Activated naive CD8-positive, alpha-beta T cell (primary cell): ENCODE measurements around the gene MAGEE2.
"Not testable (repeated sequence)": the region's sequence is repeated elsewhere in the genome, so short reads cannot be mapped to it uniquely, and the experiment has no call there.

Experiments
- H3K27ac Mint-ChIP-seq: one replicate; pipeline ENCODE4 v1.8.0; 2021; ENCODE audit warnings: mixed read lengths
- H3K27me3 Mint-ChIP-seq: one replicate; pipeline ENCODE4 v1.8.0; 2021; ENCODE audit warnings: mixed read lengths
- H3K36me3 Mint-ChIP-seq: one replicate; pipeline ENCODE4 v1.8.0; 2021; ENCODE audit warnings: mixed read lengths
- H3K4me1 Mint-ChIP-seq: one replicate; pipeline ENCODE4 v1.8.0; 2021; ENCODE audit warnings: low read depth, mixed read lengths
- H3K4me3 Mint-ChIP-seq: one replicate; pipeline ENCODE4 v1.8.0; 2021; ENCODE audit warnings: mild to moderate bottlenecking, mixed read lengths
- H3K9me3 Mint-ChIP-seq: one replicate; pipeline ENCODE4 v1.8.0; 2021; ENCODE audit warnings: low read depth, mixed read lengths

MAGEE2 gene, protein sequence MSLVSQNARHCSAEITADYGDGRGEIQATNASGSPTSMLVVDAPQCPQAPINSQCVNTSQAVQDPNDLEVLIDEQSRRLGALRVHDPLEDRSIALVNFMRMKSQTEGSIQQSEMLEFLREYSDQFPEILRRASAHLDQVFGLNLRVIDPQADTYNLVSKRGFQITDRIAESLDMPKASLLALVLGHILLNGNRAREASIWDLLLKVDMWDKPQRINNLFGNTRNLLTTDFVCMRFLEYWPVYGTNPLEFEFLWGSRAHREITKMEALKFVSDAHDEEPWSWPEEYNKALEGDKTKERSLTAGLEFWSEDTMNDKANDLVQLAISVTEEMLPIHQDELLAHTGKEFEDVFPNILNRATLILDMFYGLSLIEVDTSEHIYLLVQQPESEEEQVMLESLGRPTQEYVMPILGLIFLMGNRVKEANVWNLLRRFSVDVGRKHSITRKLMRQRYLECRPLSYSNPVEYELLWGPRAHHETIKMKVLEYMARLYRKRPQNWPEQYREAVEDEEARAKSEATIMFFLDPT

DNA sequence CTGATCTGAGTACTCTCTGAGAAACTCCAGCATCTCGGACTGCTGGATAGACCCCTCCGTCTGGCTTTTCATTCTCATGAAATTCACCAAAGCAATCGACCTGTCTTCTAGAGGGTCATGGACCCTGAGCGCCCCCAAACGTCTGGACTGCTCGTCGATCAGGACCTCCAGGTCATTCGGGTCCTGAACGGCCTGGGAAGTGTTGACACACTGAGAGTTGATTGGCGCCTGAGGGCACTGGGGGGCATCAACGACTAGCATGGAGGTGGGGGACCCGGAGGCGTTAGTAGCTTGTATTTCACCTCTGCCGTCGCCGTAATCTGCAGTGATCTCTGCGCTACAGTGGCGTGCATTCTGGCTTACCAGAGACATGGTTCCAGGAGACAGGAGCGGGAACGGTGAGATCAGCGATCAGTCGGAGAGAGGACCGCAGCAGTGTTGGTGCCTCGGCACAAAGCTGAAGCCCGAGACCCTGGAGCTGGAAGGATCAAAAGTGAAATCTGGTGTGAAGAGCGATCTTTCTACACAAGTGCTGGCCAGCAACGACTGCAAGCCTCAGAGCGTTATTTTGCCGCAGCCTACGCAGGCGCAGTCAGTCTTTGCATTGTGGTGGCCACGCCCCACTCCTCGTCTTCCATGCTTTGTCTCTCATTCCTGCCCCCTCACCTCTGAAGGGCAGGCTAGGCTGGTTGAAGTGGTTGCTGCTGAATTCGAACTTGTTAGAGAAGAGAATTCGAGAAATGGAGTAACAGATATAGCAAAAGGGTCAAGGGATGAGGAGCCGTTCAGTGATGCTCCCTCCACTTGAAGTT, at the start of gene MAGEE2:
MAGEE2 (minus strand) TSS at position 575 of the 812 bp plus-strand sequence; CDS start at position 372, 203 bp downstream.
- H3K27me3 Mint-ChIP-seq = peaks cover 4% of the 10 kb centered on the region
- H3K4me3 Mint-ChIP-seq = peak within 1 kb of the TSS; percentile 87
- H3K27ac Mint-ChIP-seq = no peak within 1 kb of the TSS
- peaks cover 1% of the 10 kb centered on the region for H3K9me3 Mint-ChIP-seq
- peaks cover 6% of the 10 kb centered on the region for H3K4me1 Mint-ChIP-seq
- H3K36me3 Mint-ChIP-seq = no peaks in the 10 kb centered on the region

DNA sequence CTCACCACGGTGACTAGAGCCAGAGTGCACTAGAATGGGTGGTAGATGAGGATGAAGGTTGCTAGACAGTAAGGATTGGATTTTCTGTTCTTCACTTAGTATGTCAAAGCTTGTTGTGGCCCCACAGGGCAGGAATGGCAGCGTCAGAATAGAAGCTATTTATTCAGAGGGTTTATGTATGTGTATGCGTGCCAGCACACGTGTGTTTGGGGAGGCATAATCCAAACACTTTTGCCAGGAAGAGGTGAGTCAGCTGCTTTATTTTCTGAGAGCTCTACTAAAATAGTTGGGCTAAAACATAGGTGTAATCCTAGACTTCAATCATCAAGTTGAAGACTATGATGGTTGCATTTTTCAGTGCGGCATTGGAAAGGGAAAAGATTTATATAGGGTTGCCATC, 1.2 kb upstream of the MAGEE2 start:
- no peak overlapping the region for H3K4me3 Mint-ChIP-seq
- peaks cover 6% of the 10 kb centered on the region for H3K4me1 Mint-ChIP-seq
- H3K27ac Mint-ChIP-seq = no peak overlapping the region
- peaks cover 5% of the 10 kb centered on the region for H3K9me3 Mint-ChIP-seq
- no peaks in the 10 kb centered on the region for H3K36me3 Mint-ChIP-seq
- peaks cover 4% of the 10 kb centered on the region for H3K27me3 Mint-ChIP-seq

DNA sequence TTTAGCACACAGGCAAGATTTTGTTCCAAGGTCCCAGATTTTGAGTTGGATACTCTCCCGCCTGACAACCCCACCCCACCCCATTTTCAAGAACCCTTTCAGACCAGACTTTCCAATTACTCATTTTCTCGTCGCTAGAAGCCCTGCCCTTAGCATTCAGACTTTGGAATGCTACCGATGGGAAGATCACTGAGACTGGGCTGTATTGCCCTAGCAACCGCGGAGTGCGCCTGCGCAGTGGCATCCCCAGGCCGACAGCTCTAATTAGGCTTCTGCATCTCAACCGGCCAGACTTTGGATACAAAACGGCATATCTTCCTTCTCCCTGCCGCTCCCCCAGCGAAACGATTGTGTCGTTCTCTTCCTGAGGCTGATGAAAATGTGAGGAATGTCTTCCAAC, 3.4 kb downstream of the MAGEE2 start:
- no peaks in the 10 kb centered on the region for H3K36me3 Mint-ChIP-seq

DNA sequence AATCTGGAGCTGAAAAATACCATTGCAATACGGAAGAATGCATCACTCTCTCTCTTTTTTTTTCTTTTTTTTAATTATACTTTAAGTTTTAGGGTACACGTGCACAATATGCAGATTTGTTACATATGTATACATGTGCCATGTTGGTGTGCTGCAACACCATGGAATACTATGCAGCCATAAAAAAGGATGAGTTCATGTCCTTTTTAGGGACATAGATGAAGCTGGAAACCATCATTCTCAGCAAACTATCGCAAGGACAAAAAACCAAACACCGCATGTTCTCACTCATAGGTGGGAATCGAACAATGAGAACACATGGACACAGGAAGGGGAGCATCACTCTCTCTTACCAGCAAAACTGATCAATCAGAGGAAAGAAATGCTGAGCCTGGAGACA, 17.0 kb downstream of the MAGEE2 start:
- H3K4me1 Mint-ChIP-seq, H3K36me3 Mint-ChIP-seq, H3K9me3 Mint-ChIP-seq, H3K27me3 Mint-ChIP-seq, H3K4me3 Mint-ChIP-seq, H3K27ac Mint-ChIP-seq: not testable (repeated sequence)

More for the DNA sequence above, 3.4 kb downstream of the MAGEE2 start:
- peaks cover 6% of the 10 kb centered on the region for H3K4me1 Mint-ChIP-seq
- H3K4me3 Mint-ChIP-seq = no peak overlapping the region
- H3K27ac Mint-ChIP-seq = no peak overlapping the region
- no peaks in the 10 kb centered on the region for H3K9me3 Mint-ChIP-seq
- peaks cover 4% of the 10 kb centered on the region for H3K27me3 Mint-ChIP-seq

DNA sequence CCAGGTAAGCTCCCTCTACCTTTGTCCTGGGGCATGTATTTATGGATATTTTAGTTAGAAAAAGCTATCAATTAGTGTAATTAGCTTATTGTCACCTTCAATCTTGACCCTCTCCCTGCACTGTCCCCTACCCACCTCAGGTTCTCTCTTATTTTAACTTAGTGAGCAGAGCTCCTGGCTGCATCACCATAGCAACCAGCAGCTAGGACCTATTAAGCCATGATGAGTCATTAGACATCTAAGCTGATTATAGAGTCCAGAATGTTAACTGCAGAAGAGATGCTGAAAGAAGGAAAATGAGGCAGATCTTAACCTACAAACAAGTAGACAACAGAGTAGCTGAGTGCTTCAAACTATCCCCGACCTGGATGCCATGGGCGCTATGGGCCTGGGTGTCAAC, 36.6 kb downstream of the MAGEE2 start:
- peaks cover 7% of the 10 kb centered on the region for H3K4me1 Mint-ChIP-seq
- peak overlapping the region; percentile 18 for H3K4me3 Mint-ChIP-seq
- no peak overlapping the region for H3K27ac Mint-ChIP-seq

DNA sequence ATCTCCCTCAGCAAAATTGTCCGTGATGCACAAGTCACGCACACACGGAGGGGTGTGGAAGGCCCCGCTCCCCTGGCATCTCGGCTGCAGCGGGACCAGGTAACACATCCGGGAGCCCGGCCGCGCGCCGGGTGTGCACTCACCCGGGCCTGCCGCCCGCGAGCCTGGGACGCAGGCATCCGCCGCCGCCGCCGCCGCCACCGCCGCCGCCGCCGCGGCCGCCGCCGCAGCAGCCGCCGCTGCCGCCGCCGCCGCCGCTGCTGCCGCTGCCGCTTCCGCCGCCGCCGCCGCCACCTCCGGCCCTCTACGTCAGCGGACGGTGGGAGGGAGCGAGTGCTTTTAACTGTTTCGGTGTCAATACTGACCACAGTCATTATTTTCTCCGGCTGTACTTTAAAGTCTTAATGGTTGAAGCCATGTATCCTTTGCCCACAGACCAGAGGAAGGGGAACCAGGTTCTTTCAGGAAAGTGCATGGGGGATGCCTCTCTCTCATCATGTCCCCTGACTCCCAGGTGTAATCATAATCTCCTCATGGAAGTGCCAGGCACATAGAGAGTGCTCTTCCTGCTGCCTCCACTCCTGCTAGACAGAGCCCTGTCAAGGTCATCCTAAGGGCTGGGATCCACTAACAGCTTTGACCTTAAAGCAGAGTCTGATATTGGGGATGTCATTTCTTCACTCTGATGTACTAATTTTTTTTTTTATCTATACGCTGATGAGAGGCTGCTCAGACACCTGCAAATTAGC, 38.0 kb downstream of the MAGEE2 start:
- Mint-ChIP-seq H3K4me3 (peak overlapping the region; percentile 84), H3K9me3 (peaks cover 2% of the 10 kb centered on the region), H3K36me3 (no peaks in the 10 kb centered on the region), H3K27me3 (no peaks in the 10 kb centered on the region), H3K27ac (peak overlapping the region; percentile 34), H3K4me1 (peaks cover 7% of the 10 kb centered on the region)

More for the DNA sequence above, 36.6 kb downstream of the MAGEE2 start:
- no peaks in the 10 kb centered on the region for H3K36me3 Mint-ChIP-seq
- H3K27me3 Mint-ChIP-seq = no peaks in the 10 kb centered on the region
- no peaks in the 10 kb centered on the region for H3K9me3 Mint-ChIP-seq
